ENCODE measurements around the gene HDAC4. TPM values are rescaled to one million over a fixed set of nuclear protein-coding genes. Genes with fewer than 3 reads are reported as not detected.
A peak's percentile ranks its signal among the peaks of the same experiment; 100 is the strongest.

The HDAC4 gene
- total and polyA plus RNA-seq, 3 donors from 2014 or later: 29.0 to 67.5 (median 58.7) TPM

GRCh38 chr2:239328351-239329191 lies 72.2 kb downstream of the HDAC4 start:
- Histone ChIP-seq H3K4me1 (peaks cover 31% of the 10 kb centered on the region), H3K27ac (peak overlapping the region; percentile 89 to 90), H3K27me3 (no peaks in the 10 kb centered on the region), H3K9me3 (no peaks in the 10 kb centered on the region), H3K4me3 (no peak overlapping the region), H3K36me3 (ENCODE audit: low read depth, missing control alignments) (no peaks in the 10 kb centered on the region)
- intact Hi-C loops (cut with DNase I; ENCODE audit: low total_unique reads): no loop called here
- DNase-seq: peak; percentile 76
- 21 to 57% methylated on average over 4 to 19 of the region's 19 CpGs for whole genome bisulfite sequencing, 2 donors
- TF ChIP-seq, protein P1, sequence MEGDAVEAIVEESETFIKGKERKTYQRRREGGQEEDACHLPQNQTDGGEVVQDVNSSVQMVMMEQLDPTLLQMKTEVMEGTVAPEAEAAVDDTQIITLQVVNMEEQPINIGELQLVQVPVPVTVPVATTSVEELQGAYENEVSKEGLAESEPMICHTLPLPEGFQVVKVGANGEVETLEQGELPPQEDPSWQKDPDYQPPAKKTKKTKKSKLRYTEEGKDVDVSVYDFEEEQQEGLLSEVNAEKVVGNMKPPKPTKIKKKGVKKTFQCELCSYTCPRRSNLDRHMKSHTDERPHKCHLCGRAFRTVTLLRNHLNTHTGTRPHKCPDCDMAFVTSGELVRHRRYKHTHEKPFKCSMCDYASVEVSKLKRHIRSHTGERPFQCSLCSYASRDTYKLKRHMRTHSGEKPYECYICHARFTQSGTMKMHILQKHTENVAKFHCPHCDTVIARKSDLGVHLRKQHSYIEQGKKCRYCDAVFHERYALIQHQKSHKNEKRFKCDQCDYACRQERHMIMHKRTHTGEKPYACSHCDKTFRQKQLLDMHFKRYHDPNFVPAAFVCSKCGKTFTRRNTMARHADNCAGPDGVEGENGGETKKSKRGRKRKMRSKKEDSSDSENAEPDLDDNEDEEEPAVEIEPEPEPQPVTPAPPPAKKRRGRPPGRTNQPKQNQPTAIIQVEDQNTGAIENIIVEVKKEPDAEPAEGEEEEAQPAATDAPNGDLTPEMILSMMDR (IDR thresholded peaks at IDR 0.05): no peak
- no peak for TF ChIP-seq POLR2A (IDR thresholded peaks at IDR 0.05)

DNA sequence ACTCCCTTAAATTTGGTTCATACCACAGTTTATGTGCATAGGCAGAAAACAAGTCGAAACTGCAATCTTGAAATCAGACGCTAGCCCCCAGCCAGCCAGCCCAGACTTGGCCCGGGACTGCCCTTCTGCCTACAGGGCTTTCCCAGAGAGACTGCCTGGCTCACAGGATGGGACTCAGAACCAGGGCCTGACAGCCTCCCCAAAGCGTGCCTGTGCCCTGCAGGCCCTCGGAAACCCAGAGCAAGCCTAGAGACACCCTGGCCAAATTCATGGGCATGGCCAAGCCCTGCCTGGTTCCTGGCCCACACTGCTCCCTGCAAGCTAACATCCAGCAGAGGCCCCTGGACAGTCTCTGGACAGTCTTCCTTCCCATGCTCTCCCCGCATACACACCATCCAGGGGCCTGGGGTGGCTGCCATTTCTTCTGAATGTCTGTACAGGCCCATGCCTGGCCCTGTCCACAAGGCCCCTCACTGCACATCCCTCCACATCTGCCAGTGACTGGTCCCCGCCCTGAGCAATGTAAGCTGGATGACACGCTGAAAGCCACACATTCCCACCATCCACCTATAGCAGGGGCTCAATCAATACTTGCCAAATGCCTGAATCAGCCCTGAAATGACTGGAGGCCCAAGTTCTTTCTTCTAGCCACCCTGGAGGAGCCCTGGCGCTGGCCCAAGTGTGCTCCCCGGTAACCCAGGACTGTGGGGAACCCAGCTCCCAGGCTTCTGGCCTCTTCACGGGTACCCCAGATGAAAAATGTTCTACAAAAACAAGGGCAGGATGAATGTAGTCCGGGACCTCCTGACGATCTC lies 73.1 kb downstream of the HDAC4 start:
- Histone ChIP-seq H3K27ac (peak overlapping the region; percentile 89 to 90), H3K4me3 (no peak overlapping the region), H3K4me1 (peaks cover 31% of the 10 kb centered on the region), H3K27me3 (no peaks in the 10 kb centered on the region), H3K9me3 (no peaks in the 10 kb centered on the region), H3K36me3 (ENCODE audit: low read depth, missing control alignments) (no peaks in the 10 kb centered on the region)
- WGBS, 2 donors: 65 to 78% methylated on average over 12 to 13 of the region's 13 CpGs
- TF ChIP-seq POLR2A (IDR thresholded peaks at IDR 0.05): no peak
- TF ChIP-seq, protein P1 (IDR thresholded peaks at IDR 0.05): no peak
- intact Hi-C loops (cut with DNase I; ENCODE audit: low total_unique reads): no loop called here
- no peak for DNase-seq

DNA sequence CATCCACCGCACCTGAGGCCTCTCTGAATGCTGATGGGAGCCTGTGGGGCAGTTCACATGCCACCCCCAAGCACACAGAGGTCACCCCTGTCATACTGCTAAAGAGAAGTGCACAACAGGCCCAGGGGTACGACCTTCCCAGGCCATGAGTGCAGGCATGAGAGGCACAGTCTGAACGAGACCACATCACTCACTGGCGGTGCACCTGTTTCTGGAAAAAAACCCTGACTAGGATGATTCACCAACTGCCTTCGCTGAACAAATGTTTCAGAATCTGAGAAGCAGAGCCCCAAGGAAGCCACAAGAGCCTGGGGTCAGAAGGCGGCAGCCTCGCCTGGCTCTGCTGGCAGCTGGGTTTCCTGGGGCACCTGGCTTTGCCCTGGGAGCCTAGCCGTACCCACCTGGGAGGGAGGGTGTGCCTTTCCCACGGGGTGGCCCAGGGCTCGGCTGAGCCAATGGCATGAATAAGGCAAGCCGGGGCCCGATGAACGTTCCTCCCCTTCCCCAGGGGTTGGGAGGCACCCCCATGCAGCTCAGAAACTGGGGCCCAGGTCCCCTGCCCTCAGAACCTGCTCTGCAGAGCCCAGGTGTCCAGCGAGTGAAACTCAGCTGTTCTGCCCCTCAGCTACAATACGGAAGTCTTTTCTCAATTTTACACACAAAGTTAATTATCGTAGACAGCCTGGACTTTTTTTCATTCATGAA lies 73.8 kb downstream of the HDAC4 start:
- WGBS, 2 donors: 85 to 92% methylated on average over 12 to 16 of the region's 16 CpGs
- Histone ChIP-seq H3K27me3 (no peaks in the 10 kb centered on the region), H3K36me3 (ENCODE audit: low read depth, missing control alignments) (no peaks in the 10 kb centered on the region), H3K27ac (peak overlapping the region; percentile 89 to 90), H3K9me3 (no peaks in the 10 kb centered on the region), H3K4me3 (no peak overlapping the region), H3K4me1 (peaks cover 31% of the 10 kb centered on the region)
- no peak for DNase-seq
- intact Hi-C loops (cut with DNase I; ENCODE audit: low total_unique reads): no loop called here
- TF ChIP-seq, protein P1 (IDR thresholded peaks at IDR 0.05): no peak
- TF ChIP-seq POLR2A (IDR thresholded peaks at IDR 0.05): no peak

GRCh38 chr2:239324456-239324855 lies 76.4 kb downstream of the HDAC4 start:
- 94% methylated on average over 14 of the region's 14 CpGs for WGBS, 2 donors
- intact Hi-C loops (cut with DNase I; ENCODE audit: low total_unique reads): no loop called here
- no peak for TF ChIP-seq POLR2A (IDR thresholded peaks at IDR 0.05)
- TF ChIP-seq, protein P1 (IDR thresholded peaks at IDR 0.05): no peak
- DNase-seq: peak; percentile 4
- H3K27me3 ChIP-seq: no peaks in the 10 kb centered on the region
- H3K27ac ChIP-seq: no peak overlapping the region
- no peaks in the 10 kb centered on the region for H3K9me3 ChIP-seq
- H3K4me1 ChIP-seq: peaks cover 22% of the 10 kb centered on the region
- no peak overlapping the region for H3K4me3 ChIP-seq
- no peaks in the 10 kb centered on the region for H3K36me3 ChIP-seq (ENCODE audit: low read depth, missing control alignments)

Measured in testis (tissue), 3 donors.